ENCODE results near the gene BAD. TPM values are rescaled to one million over a fixed set of nuclear protein-coding genes. Genes with fewer than 3 reads are reported as not detected.

The BAD gene
- total and polyA plus RNA-seq, 2 of the 13 experiments (the other 11 are each of a cell fraction or from before 2014, with no cell fraction given): 17.9 to 28.5 TPM

- no peak for TF ChIP-seq DMTF1 (CRISPR knock-in tag; IDR thresholded peaks at IDR 0.05)
- peak; percentile 78 for TF ChIP-seq ZNF337 (CRISPR knock-in tag; IDR thresholded peaks at IDR 0.05; ENCODE audit: borderline replicate concordance, low read depth)
- TF ChIP-seq TFDP1 (CRISPR knock-in tag; IDR thresholded peaks at IDR 0.05; ENCODE audit: borderline replicate concordance): peak; percentile 25; the same call in 1 of the 2 replicates
- 0 out of 2 replicates have a peak, but pooled peaks have one; percentile 4 for TF ChIP-seq GATAD2A (CRISPR knock-in tag; IDR thresholded peaks at IDR 0.05)
- peak; percentile 60; the same call in 1 of the 2 replicates for TF ChIP-seq HDAC1 (CRISPR knock-in tag; IDR thresholded peaks at IDR 0.05)
- TF ChIP-seq ZNF704 (CRISPR knock-in tag; IDR thresholded peaks at IDR 0.05; ENCODE audit: borderline replicate concordance): no peak
- 0 out of 2 replicates have a peak, but pooled peaks have one; percentile 85 for TF ChIP-seq THYN1 (CRISPR knock-in tag; IDR thresholded peaks at IDR 0.05; ENCODE audit: borderline replicate concordance, low read depth)
- no peak for TF ChIP-seq ELF4 (CRISPR knock-in tag; IDR thresholded peaks at IDR 0.05; ENCODE audit: borderline replicate concordance)
- no peak for TF ChIP-seq ZNF326 (CRISPR knock-in tag; IDR thresholded peaks at IDR 0.05; ENCODE audit: borderline replicate concordance)
- TF ChIP-seq ZNF788 (CRISPR knock-in tag; IDR thresholded peaks at IDR 0.05; ENCODE audit: borderline replicate concordance): peak; percentile 18; the same call in 1 of the 2 replicates
- no peak for TF ChIP-seq U2AF1 (optimal IDR thresholded peaks at IDR 0.05; ENCODE audit: low read depth, low read length)
- peak in 1 of 2 experiments; percentile 27; a peak in 1 of 4 replicates for TF ChIP-seq POLR2A (IDR thresholded peaks at IDR 0.05; ENCODE audit: insufficient read depth in 1 of 2, low read depth in 2 of 2, low read length in 2 of 2)
- 0 out of 2 replicates have a peak, but pooled peaks have one; percentile 39 for TF ChIP-seq ARHGAP35 (CRISPR knock-in tag; IDR thresholded peaks at IDR 0.05; ENCODE audit: borderline replicate concordance)
- no peak; the same call in 1 of the 2 replicates for TF ChIP-seq PPARG (CRISPR knock-in tag; conservative IDR thresholded peaks at IDR 0.05)
- no peak for TF ChIP-seq HOXA5 (CRISPR knock-in tag; IDR thresholded peaks at IDR 0.05)
- TF ChIP-seq HOXA3 (CRISPR knock-in tag; IDR thresholded peaks at IDR 0.05): peak; percentile 23; the same call in 1 of the 2 replicates
- TF ChIP-seq FLYWCH1 (CRISPR knock-in tag; IDR thresholded peaks at IDR 0.05): no peak
- TF ChIP-seq ZFX (CRISPR knock-in tag; IDR thresholded peaks at IDR 0.05; ENCODE audit: low read depth): peak; percentile 82
- peak; percentile 24; the same call in 1 of the 2 replicates for TF ChIP-seq ZNF574 (CRISPR knock-in tag; IDR thresholded peaks at IDR 0.05)
- no peak for TF ChIP-seq PHF20 (CRISPR knock-in tag; IDR thresholded peaks at IDR 0.05)
- TF ChIP-seq JUNB (CRISPR knock-in tag; IDR thresholded peaks at IDR 0.05; ENCODE audit: borderline replicate concordance): no peak
- TF ChIP-seq ZSCAN25 (CRISPR knock-in tag; IDR thresholded peaks at IDR 0.05): peak; percentile 33; the same call in 1 of the 2 replicates
These were observed 54.1 kb downstream of the BAD start, which contains the start of gene DNAJC4 (continued) for GRCh38 chr11:64230171-64230984.
